Left lung (tissue), 10 donors: ENCODE data around the gene SNX27. TPM values are rescaled to one million over a fixed set of nuclear protein-coding genes. Genes with fewer than 3 reads are reported as not detected.
A peak's percentile ranks its signal among the peaks of the same experiment; 100 is the strongest.

ENCODE experiments used
- ATAC-seq: fragments of 200-7000 bp; cut with Tn5 transposase; one replicate; pipeline ENCODE4 v1.9.1; 2020; ENCODE audit warnings: moderate library complexity
- DNase-seq, 4 donors: peaks; one replicate each; pipeline ENCODE4 v3.0.0-alpha.2; 2013 to 2020
- H3K27ac ChIP-seq, 2 donors: fragments of 200-600 bp; sonication (generic) in 1 of 2; one replicate each; pipeline versions ENCODE4 v1.5.0 to v1.8.0; 2020 to 2021
- H3K27me3 ChIP-seq, 2 donors: fragments of 200-600 bp; sonication (generic) in 1 of 2; one replicate each; pipeline versions ENCODE4 v1.5.0 to v1.8.0; 2020 to 2021
- H3K36me3 ChIP-seq, 2 donors: fragments of 200-600 bp; sonication (generic) in 1 of 2; one replicate each; pipeline versions ENCODE4 v1.5.0 to v1.8.0; 2020 to 2021
- H3K4me1 ChIP-seq, 2 donors: fragments of 200-600 bp; one replicate each; pipeline ENCODE4 v1.8.0; 2021
- H3K4me3 ChIP-seq, 2 donors: fragments of 200-600 bp; sonication (generic) in 1 of 2; one replicate each; pipeline versions ENCODE4 v1.5.0 to v1.8.0; 2020 to 2021; ENCODE audit warnings: mild to moderate bottlenecking in 1 of 2
- H3K9me3 ChIP-seq, 2 donors: fragments of 200-600 bp; sonication (generic) in 1 of 2; one replicate each; pipeline versions ENCODE4 v1.5.0 to v1.8.0; 2020 to 2021
- CTCF ChIP-seq, 2 donors: fragments of 200-600 bp; sonication (generic) in 1 of 2; IDR thresholded peaks; one replicate each; pipeline versions ENCODE4 v1.5.0 to v1.8.0; 2021; ENCODE audit warnings: antibody characterized with exemption in 2 of 2
- intact Hi-C, 2 donors: fragments of 100-400 bp; cut with DNase I; formaldehyde crosslinking; loops; one replicate each; pipeline versions ENCODE4 v1.11.2 to v1.14.2; 2022
- polyA plus RNA-seq, 6 donors: library from polyadenylated mRNA; unstranded; fragments of 120-200 nt; gene quantifications; one replicate each; pipeline ENCODE4 v1.2.1, GENCODE V29; 2013; ENCODE audit not compliant: insufficient read length in 6 of 6
- total RNA-seq, 2 donors: library from RNA; stranded (reverse); fragmentation: NEBNext Ultra II Directional; extraction: Animal tissue kit (Norgen Biotek cat#: 25700); gene quantifications; one replicate each; pipeline ENCODE4 v1.2.1, GENCODE V29; 2021
- donor health status: DM: no; HTN: yes; CAD: no.
- donor health status: DM: no; HTN: no; CAD: no.

The SNX27 gene
- total and polyA plus RNA-seq, 8 donors: 21.5 to 64.5 (median 23.9) TPM

- H3K27me3 ChIP-seq: peaks cover 10 to 93% of the 10 kb centered on the region in 2 donors
- peak; percentile 91 for ATAC-seq
- H3K4me1 ChIP-seq: peaks cover 14 to 22% of the 10 kb centered on the region in 2 donors
- H3K36me3 ChIP-seq: no peaks in the 10 kb centered on the region
- peak within 1 kb of the TSS; percentile 31 to 48 for H3K4me3 ChIP-seq
- TF ChIP-seq CTCF (IDR thresholded peaks at IDR 0.05): no peak
- intact Hi-C loops: no loop called here
- H3K27ac ChIP-seq: peak within 1 kb of the TSS; percentile 50 to 64
- DNase-seq: peak in 2 of 4 donors; percentile 53 to 86
- H3K9me3 ChIP-seq: no peaks in the 10 kb centered on the region
These were observed 109.3 kb downstream of the SNX27 start, which contains the start of gene RIIAD1 for GRCh38 chr1:151720974-151721787. TSS of gene RIIAD1 (plus strand) at chr1:151721522. CDS start at chr1:151721537, 15 bp downstream.

- peaks cover 14 to 22% of the 10 kb centered on the region in 2 donors for H3K4me1 ChIP-seq
- H3K9me3 ChIP-seq: no peaks in the 10 kb centered on the region
- ATAC-seq (no peak), DNase-seq (no peak)
- intact Hi-C loops: no loop called here
- H3K36me3 ChIP-seq: no peaks in the 10 kb centered on the region
- H3K4me3 ChIP-seq: peak overlapping the region; percentile 31 to 48
- peaks cover 4 to 89% of the 10 kb centered on the region in 2 donors for H3K27me3 ChIP-seq
- TF ChIP-seq CTCF (IDR thresholded peaks at IDR 0.05): no peak
- no peak overlapping the region for H3K27ac ChIP-seq
These were observed 110.1 kb downstream of the SNX27 start for GRCh38 chr1:151721788-151722510.

- Histone ChIP-seq H3K36me3 (no peaks in the 10 kb centered on the region), H3K4me3 (no peak overlapping the region), H3K4me1 (peaks cover 14 to 22% of the 10 kb centered on the region in 2 donors), H3K27ac (no peak overlapping the region), H3K27me3 (peaks cover 0 to 86% of the 10 kb centered on the region in 2 donors), H3K9me3 (no peaks in the 10 kb centered on the region)
- ATAC-seq (no peak), DNase-seq (no peak)
- intact Hi-C loops: no loop called here
- no peak for TF ChIP-seq CTCF (IDR thresholded peaks at IDR 0.05)
These were observed 112.0 kb downstream of the SNX27 start for GRCh38 chr1:151723726-151724370.

GRCh38 chr1:151728151-151729054 lies 116.6 kb downstream of the SNX27 start:
- Histone ChIP-seq H3K4me1 (no peaks in the 10 kb centered on the region), H3K36me3 (no peaks in the 10 kb centered on the region), H3K4me3 (no peak overlapping the region), H3K27ac (no peak overlapping the region), H3K27me3 (peaks cover 0 to 49% of the 10 kb centered on the region in 2 donors), H3K9me3 (no peaks in the 10 kb centered on the region)
- no peak for TF ChIP-seq CTCF (IDR thresholded peaks at IDR 0.05)
- no peak for DNase-seq
- peak; percentile 57 for ATAC-seq
- intact Hi-C loops: no loop called here
